OCI-LY1 (cell line): ENCODE measurements around the gene NACA.

Experiments used
- H2AFZ ChIP-seq: fragments of 200-600 bp; sonication (generic), shearing (Covaris generic); 2 replicates; pipeline ENCODE4 v1.6.0; 2014; ENCODE audit warnings: antibody characterized with exemption, mild to moderate bottlenecking, low read length
- H3F3A ChIP-seq: fragments of 200-600 bp; sonication (generic), shearing (Covaris generic); 2 replicates; pipeline ENCODE4 v1.6.0; 2014; ENCODE audit warnings: mild to moderate bottlenecking, antibody characterized with exemption, low read length, moderate library complexity; ENCODE audit not compliant: insufficient read depth
- H3K27ac ChIP-seq: fragments of 200-600 bp; sonication (generic); 2 replicates; pipeline ENCODE4 v1.5.1; 2014; ENCODE audit warnings: low read length, mixed run types, mild to moderate bottlenecking, low read depth; ENCODE audit not compliant: poor library complexity, severe bottlenecking
- H3K27me3 ChIP-seq: fragments of 200-600 bp; sonication (generic); 2 replicates; pipeline ENCODE4 v1.6.0; 2014; ENCODE audit warnings: antibody characterized with exemption, mild to moderate bottlenecking, low read length, moderate library complexity; ENCODE audit not compliant: insufficient read depth
- H3K36me3 ChIP-seq: fragments of 200-600 bp; sonication (generic); 2 replicates; pipeline ENCODE4 v1.6.1; 2014; ENCODE audit warnings: mild to moderate bottlenecking, antibody characterized with exemption, low read length, moderate library complexity, mixed read lengths; ENCODE audit not compliant: insufficient read depth
- H3K4me1 ChIP-seq: fragments of 200-600 bp; sonication (generic); 2 replicates; pipeline ENCODE4 v1.5.1; 2014; ENCODE audit warnings: mild to moderate bottlenecking, low read length, moderate library complexity; ENCODE audit not compliant: insufficient read depth, severe bottlenecking
- H3K4me2 ChIP-seq: fragments of 200-600 bp; sonication (generic), shearing (Covaris generic); 2 replicates; pipeline ENCODE4 v1.6.1; 2014; ENCODE audit warnings: low read length
- H3K4me3 ChIP-seq: fragments of 200-600 bp; sonication (generic); 2 replicates; pipeline ENCODE4 v1.5.1; 2014; ENCODE audit warnings: low read length, low read depth, mild to moderate bottlenecking, mixed read lengths; ENCODE audit not compliant: poor library complexity, severe bottlenecking
- H3K79me2 ChIP-seq: fragments of 200-600 bp; shearing (Covaris generic); 2 replicates; pipeline ENCODE4 v1.6.1; 2016; ENCODE audit warnings: mixed run types, low read length, mixed read lengths; ENCODE audit not compliant: insufficient read depth
- H3K9ac ChIP-seq: fragments of 200-600 bp; sonication (generic), shearing (Covaris generic); 2 replicates; pipeline ENCODE4 v1.6.1; 2014; ENCODE audit warnings: mild to moderate bottlenecking, low read length, mixed read lengths
- H3K9me2 ChIP-seq: fragments of 200-600 bp; sonication (generic), shearing (Covaris generic); 2 replicates; pipeline ENCODE4 v1.6.1; 2014; ENCODE audit warnings: low read depth, mild to moderate bottlenecking, low read length, mixed read lengths
- H3K9me3 ChIP-seq: fragments of 200-600 bp; shearing (Covaris generic); 2 replicates; pipeline ENCODE4 v1.6.1; 2014; ENCODE audit warnings: low read length, mixed read lengths
- H4K20me1 ChIP-seq: fragments of 200-600 bp; sonication (generic), shearing (Covaris generic); 2 replicates; pipeline ENCODE4 v1.6.0; 2016; ENCODE audit warnings: mild to moderate bottlenecking, low read length; ENCODE audit not compliant: insufficient read depth
- CTCF ChIP-seq: fragments of 200-600 bp; sonication (generic), shearing (Covaris generic); IDR thresholded peaks from 2 replicates; pipeline ENCODE4 v1.5.1; 2017; ENCODE audit warnings: mild to moderate bottlenecking, antibody characterized with exemption, low read length, moderate library complexity, mixed read lengths
- EZH2 ChIP-seq: fragments of 200-600 bp; sonication (generic), shearing (Covaris generic); IDR thresholded peaks from 2 replicates; pipeline ENCODE4 v1.8.0; 2017; ENCODE audit warnings: borderline replicate concordance, mixed run types, mild to moderate bottlenecking, antibody characterized with exemption, low read length, moderate library complexity, mixed read lengths

Gene NACA

GRCh38 chr12:56715798-56716197 lies 9.3 kb downstream of the NACA start:
- no peaks in the 10 kb centered on the region for H3K9me3 ChIP-seq
- H4K20me1 ChIP-seq, result peaks cover 13% of the 10 kb centered on the region
- peaks cover 6% of the 10 kb centered on the region for H3K4me1 ChIP-seq
- peaks cover 5% of the 10 kb centered on the region for H3F3A ChIP-seq
- no peak overlapping the region for H3K27ac ChIP-seq
- no peaks in the 10 kb centered on the region for H3K27me3 ChIP-seq
- peaks cover 27% of the 10 kb centered on the region for H3K79me2 ChIP-seq
- H3K4me2 ChIP-seq, result no peak overlapping the region
- H3K36me3 ChIP-seq, result peaks cover 92% of the 10 kb centered on the region
- TF ChIP-seq CTCF, result no peak
- no peak for TF ChIP-seq EZH2
- no peak overlapping the region for H3K9ac ChIP-seq
- no peak overlapping the region for H2AFZ ChIP-seq
- no peak overlapping the region for H3K4me3 ChIP-seq
- no peaks in the 10 kb centered on the region for H3K9me2 ChIP-seq

- Histone ChIP-seq H3F3A (peaks cover 11% of the 10 kb centered on the region), H3K36me3 (peaks cover 80% of the 10 kb centered on the region), H3K4me2 (no peak overlapping the region), H2AFZ (no peak overlapping the region), H3K4me1 (no peaks in the 10 kb centered on the region), H3K79me2 (peaks cover 14% of the 10 kb centered on the region), H3K9ac (no peak overlapping the region), H3K9me2 (no peaks in the 10 kb centered on the region), H3K9me3 (no peaks in the 10 kb centered on the region), H3K27ac (no peak overlapping the region), H3K4me3 (no peak overlapping the region), H4K20me1 (peaks cover 8% of the 10 kb centered on the region; the same call in 1 of the 2 replicates), H3K27me3 (no peaks in the 10 kb centered on the region)
- TF ChIP-seq EZH2, result no peak
- no peak for TF ChIP-seq CTCF
Observed at GRCh38 chr12:56714431-56714929, 10.6 kb downstream of the NACA start.

- no peaks in the 10 kb centered on the region for H3K27me3 ChIP-seq
- H2AFZ ChIP-seq, result no peak overlapping the region
- H3F3A ChIP-seq, result peaks cover 19% of the 10 kb centered on the region
- TF ChIP-seq EZH2, result no peak
- no peak for TF ChIP-seq CTCF
- H3K27ac ChIP-seq, result no peak overlapping the region
- H3K36me3 ChIP-seq, result peaks cover 68% of the 10 kb centered on the region
- no peak overlapping the region for H3K4me3 ChIP-seq
- no peaks in the 10 kb centered on the region for H3K9me3 ChIP-seq
- H3K4me1 ChIP-seq, result no peaks in the 10 kb centered on the region
- no peaks in the 10 kb centered on the region for H3K9me2 ChIP-seq
- H4K20me1 ChIP-seq, result peaks cover 8% of the 10 kb centered on the region; the same call in 1 of the 2 replicates
- H3K4me2 ChIP-seq, result no peak overlapping the region
- H3K9ac ChIP-seq, result no peak overlapping the region
- H3K79me2 ChIP-seq, result peaks cover 5% of the 10 kb centered on the region; the same call in 1 of the 2 replicates
Observed at GRCh38 chr12:56713345-56713744, 11.8 kb downstream of the NACA start.
